GM12892 (cell line): ENCODE data around the gene BCORL1.
A peak's percentile ranks its signal among the peaks of the same experiment; 100 is the strongest.

Experiments
- DNase-seq: peaks from one replicate; pipeline ENCODE4 v3.0.0; 2011; ENCODE audit not compliant: insufficient read length
- FAIRE-seq: peaks from 2 replicates; lab custom pipeline; 2011; peaks lifted over from hg19 to GRCh38; lab: Jason Lieb, UNC
- POLR2A ChIP-seq: IDR thresholded peaks from 2 replicates; pipeline ENCODE4 v1.6.1; 2011; ENCODE audit warnings: low read depth, low read length, control low read depth
- POLR2AphosphoS5 ChIP-seq: IDR thresholded peaks from 2 replicates; pipeline ENCODE4 v1.6.1; 2011; ENCODE audit warnings: low read depth, low read length, control low read depth
- TAF1 ChIP-seq: IDR thresholded peaks from 2 replicates; pipeline ENCODE4 v1.6.1; 2011; ENCODE audit warnings: low read depth, mild to moderate bottlenecking, control low read depth, low read length, borderline replicate concordance

BCORL1 gene

GRCh38 chrX:130048686-130049222, 66.3 kb downstream of the BCORL1 start:
- no peak for DNase-seq
- no peak for TF ChIP-seq TAF1
- no peak for TF ChIP-seq POLR2A
- TF ChIP-seq POLR2AphosphoS5 = no peak
- no peak for FAIRE-seq

GRCh38 chrX:130049821-130050220, 67.4 kb downstream of the BCORL1 start:
- no peak for DNase-seq
- TF ChIP-seq POLR2A (no peak), TAF1 (no peak), POLR2AphosphoS5 (no peak)
- FAIRE-seq = no peak

DNA sequence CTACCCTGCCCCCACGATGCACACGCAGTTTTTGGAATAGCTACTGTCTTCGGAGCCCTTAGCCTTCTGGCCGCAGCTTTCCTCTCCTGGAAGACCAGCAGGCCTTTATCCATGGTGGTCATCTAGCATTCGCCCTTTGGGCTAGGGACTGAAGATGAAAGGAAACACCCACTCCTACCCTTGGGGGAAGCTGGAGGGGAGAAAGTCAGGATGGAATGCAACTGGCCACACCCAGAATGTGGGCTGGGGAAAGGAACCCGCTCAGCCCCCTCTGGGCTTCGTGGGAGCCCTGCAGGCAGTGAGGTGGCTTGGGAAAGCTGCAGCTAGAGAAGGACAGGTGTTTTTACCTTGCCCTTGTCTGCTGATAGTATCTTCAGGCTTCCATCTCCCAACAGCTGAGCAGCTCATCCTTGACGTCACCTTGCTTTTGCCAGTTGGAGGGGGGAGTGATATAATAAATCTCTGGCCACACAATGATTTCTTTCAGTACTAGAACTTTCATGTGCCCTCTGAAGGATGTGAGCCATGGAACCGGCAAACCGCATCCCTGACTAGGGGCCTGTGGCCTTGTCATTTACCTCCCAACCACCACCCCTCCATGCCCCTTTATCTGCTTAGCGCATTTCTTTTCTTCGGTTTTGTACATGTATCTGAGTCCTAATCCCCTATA, 68.9 kb downstream of the BCORL1 start:
- FAIRE-seq (no peak), DNase-seq (no peak)
- no peak for TF ChIP-seq POLR2A
- TF ChIP-seq TAF1 = no peak
- no peak for TF ChIP-seq POLR2AphosphoS5

GRCh38 chrX:130053236-130053635, 70.8 kb downstream of the BCORL1 start:
- DNase-seq (no peak), FAIRE-seq (no peak)
- TF ChIP-seq TAF1 (no peak), POLR2AphosphoS5 (no peak), POLR2A (no peak)

GRCh38 chrX:130055103-130055502, 72.7 kb downstream of the BCORL1 start:
- no peak for FAIRE-seq
- TF ChIP-seq TAF1 (no peak), POLR2AphosphoS5 (no peak), POLR2A (no peak)
- no peak for DNase-seq

DNA sequence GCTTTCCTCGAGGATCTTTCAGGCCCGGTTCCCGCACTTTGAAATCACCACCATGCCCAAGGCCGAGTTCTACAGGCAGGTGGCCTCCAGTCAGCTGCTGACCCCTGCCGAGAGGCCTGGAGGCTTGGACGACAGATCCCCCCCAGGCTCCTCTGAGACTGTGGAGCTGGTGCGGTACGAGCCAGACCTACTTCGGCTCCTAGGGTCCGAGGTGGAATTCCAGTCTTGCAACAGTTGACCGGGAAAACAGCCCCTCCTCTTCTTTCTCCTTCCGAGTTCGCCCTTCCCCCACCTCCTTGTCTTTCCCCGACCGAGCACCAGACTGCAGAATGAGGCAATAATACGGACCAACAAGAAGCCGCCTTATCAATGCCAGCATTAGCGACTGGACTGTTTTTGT, 73.5 kb downstream of the BCORL1 start:
- FAIRE-seq (no peak), DNase-seq (no peak)
- TF ChIP-seq TAF1 (no peak), POLR2A (no peak), POLR2AphosphoS5 (no peak)

- DNase-seq (no peak), FAIRE-seq (no peak)
- TF ChIP-seq TAF1 (no peak), POLR2A (no peak), POLR2AphosphoS5 (no peak)
Observed at GRCh38 chrX:130057209-130057608, 74.8 kb downstream of the BCORL1 start.

- FAIRE-seq = no peak
- TF ChIP-seq POLR2AphosphoS5 (no peak), POLR2A (no peak), TAF1 (no peak)
- no peak for DNase-seq
Observed at GRCh38 chrX:130058652-130059051, 76.2 kb downstream of the BCORL1 start.

GRCh38 chrX:130060122-130061069, 78.0 kb downstream of the BCORL1 start:
- TF ChIP-seq POLR2A (no peak), POLR2AphosphoS5 (no peak), TAF1 (no peak)
- peak; percentile 92 for DNase-seq
- peak; percentile 89 for FAIRE-seq

GRCh38 chrX:130066975-130067615, 84.7 kb downstream of the BCORL1 start:
- FAIRE-seq = no peak
- no peak for DNase-seq
- no peak for TF ChIP-seq POLR2A
- TF ChIP-seq TAF1 = no peak
- no peak for TF ChIP-seq POLR2AphosphoS5

- DNase-seq (no peak), FAIRE-seq (no peak)
- TF ChIP-seq TAF1 = no peak
- TF ChIP-seq POLR2AphosphoS5 = no peak
- TF ChIP-seq POLR2A = no peak
Observed at GRCh38 chrX:130071611-130072344, 89.3 kb downstream of the BCORL1 start.
